OCI-LY7 (cell line): ENCODE data around the gene EARS2. TPM values are rescaled to one million over a fixed set of nuclear protein-coding genes. Genes with fewer than 3 reads are reported as not detected.

Experiments used
- BruUV-seq: library from RNA; stranded (reverse); fragments of 400-500 nt; replicated peaks from 2 replicates; lab custom pipeline; 2021; lab: Mats Ljungman, UMichigan
- CTCF ChIA-PET: fragments of 300-600 bp; sonication (Branson Sonifier 250); formaldehyde crosslinking; loops from one replicate; lab custom pipeline; 2022; ENCODE audit warnings: antibody characterized with exemption; ENCODE audit not compliant: unreplicated experiment; lab: Charles Lee
- POLR2A ChIA-PET: fragments of 300-600 bp; sonication (Branson Sonifier 250); formaldehyde crosslinking; loops from one replicate; lab custom pipeline; 2022; ENCODE audit warnings: antibody characterized with exemption; lab: Charles Lee
- DNase-seq: peaks from one replicate; pipeline ENCODE4 v3.0.0-alpha.2; 2015; ENCODE audit warnings: low spot score
- H2AFZ ChIP-seq: fragments of 200-600 bp; sonication (generic), shearing (Covaris generic); 2 replicates; pipeline ENCODE4 v1.6.1; 2014; ENCODE audit warnings: mild to moderate bottlenecking, antibody characterized with exemption, low read length, moderate library complexity
- H3K27ac ChIP-seq: fragments of 200-600 bp; sonication (generic); 2 replicates; pipeline ENCODE4 v1.5.1; 2014; ENCODE audit warnings: mixed run types, low read depth, mild to moderate bottlenecking, moderate library complexity, low read length, inconsistent platforms; ENCODE audit not compliant: poor library complexity, severe bottlenecking
- H3K36me3 ChIP-seq: fragments of 200-600 bp; sonication (generic); 2 replicates; pipeline ENCODE4 v1.6.1; 2014; ENCODE audit warnings: mild to moderate bottlenecking, antibody characterized with exemption, low read length, moderate library complexity, mixed read lengths; ENCODE audit not compliant: insufficient read depth
- H3K4me1 ChIP-seq: fragments of 200-600 bp; sonication (generic); 2 replicates; pipeline ENCODE4 v1.5.1; 2014; ENCODE audit warnings: mild to moderate bottlenecking, low read length; ENCODE audit not compliant: insufficient read depth, poor library complexity, severe bottlenecking
- H3K4me2 ChIP-seq: fragments of 200-600 bp; sonication (generic); 2 replicates; pipeline ENCODE4 v1.6.1; 2014; ENCODE audit warnings: mild to moderate bottlenecking, low read length
- H3K4me3 ChIP-seq: fragments of 200-600 bp; sonication (generic); 2 replicates; pipeline ENCODE4 v1.5.1; 2014; ENCODE audit warnings: mild to moderate bottlenecking, low read depth, low read length; ENCODE audit not compliant: poor library complexity, severe bottlenecking
- H3K79me2 ChIP-seq: fragments of 200-600 bp; sonication (generic); 2 replicates; pipeline ENCODE4 v1.6.1; 2016; ENCODE audit warnings: low read depth, mild to moderate bottlenecking, low read length, moderate library complexity, mixed read lengths; ENCODE audit not compliant: insufficient read depth
- H3K9me2 ChIP-seq: fragments of 200-600 bp; sonication (generic); 2 replicates; pipeline ENCODE4 v1.6.1; 2016; ENCODE audit warnings: mild to moderate bottlenecking, low read length, mixed read lengths; ENCODE audit not compliant: insufficient read depth
- H3K9me3 ChIP-seq: fragments of 200-600 bp; sonication (generic); 2 replicates; pipeline ENCODE4 v1.6.1; 2014; ENCODE audit warnings: mild to moderate bottlenecking, mixed run types, low read length, mixed read lengths
- H4K20me1 ChIP-seq: fragments of 200-600 bp; sonication (generic); 2 replicates; pipeline ENCODE4 v1.6.1; 2014; ENCODE audit warnings: mild to moderate bottlenecking, antibody characterized with exemption, low read length, moderate library complexity, mixed read lengths; ENCODE audit not compliant: insufficient read depth
- CTCF ChIP-seq: fragments of 200-600 bp; sonication (generic); conservative IDR thresholded peaks from 2 replicates; pipeline ENCODE4 v1.5.1; 2014; ENCODE audit warnings: mild to moderate bottlenecking, antibody characterized with exemption, low read length, moderate library complexity, mixed read lengths
- EZH2phosphoT487 ChIP-seq: fragments of 200-600 bp; sonication (generic); IDR thresholded peaks from 2 replicates; pipeline ENCODE4 v1.6.1; 2018; ENCODE audit warnings: low read depth, borderline replicate concordance, mild to moderate bottlenecking, mixed run types, antibody characterized with exemption, low read length, moderate library complexity, mixed read lengths
- intact Hi-C: fragments of 100-400 bp; cut with micrococcal nuclease; formaldehyde crosslinking; loops from one replicate; pipeline ENCODE4 v1.10.0; 2022; ENCODE audit not compliant: unreplicated experiment
- total RNA-seq, 2 experiments: library from RNA; depleted of rRNA in 1 of 2; stranded (reverse); fragments of >200 nt in 1 of 2; shearing (Covaris generic) in 1 of 2; gene quantifications; 2 replicates each; pipeline ENCODE4 v1.2.3, GENCODE V29; 2014 to 2022

EARS2 gene
- total RNA-seq, 2 experiments from 2014 or later, result 38.5 to 42.1 TPM

- no peak overlapping the region for H3K27ac ChIP-seq
- no peaks in the 10 kb centered on the region for H3K9me3 ChIP-seq
- H3K79me2 ChIP-seq, result peaks cover 26% of the 10 kb centered on the region
- H3K9me2 ChIP-seq, result no peaks in the 10 kb centered on the region
- no peak overlapping the region for H3K4me3 ChIP-seq
- no TSS peak for BruUV-seq
- H3K4me1 ChIP-seq, result peaks cover 14% of the 10 kb centered on the region
- ChIA-PET CTCF (interaction anchor here (0.6 kb wide), 1 partner anchor 35 kb away, joined by 3 read pairs; no protein-coding TSS in a partner anchor), POLR2A (interaction anchor here (1.1 kb wide), 1 partner anchor 15 kb away, joined by 3 read pairs; no protein-coding TSS in a partner anchor)
- intact Hi-C loops, result no loop called here
- no peak overlapping the region for H3K4me2 ChIP-seq
- TF ChIP-seq CTCF (no peak), EZH2phosphoT487 (no peak)
- H3K36me3 ChIP-seq, result peaks cover 90% of the 10 kb centered on the region
- DNase-seq, result no peak
- no peak overlapping the region for H2AFZ ChIP-seq
- H4K20me1 ChIP-seq, result no peaks in the 10 kb centered on the region; the same call in 1 of the 2 replicates
Measured at GRCh38 chr16:23563186-23563585, 6.0 kb upstream of the EARS2 start.

DNA sequence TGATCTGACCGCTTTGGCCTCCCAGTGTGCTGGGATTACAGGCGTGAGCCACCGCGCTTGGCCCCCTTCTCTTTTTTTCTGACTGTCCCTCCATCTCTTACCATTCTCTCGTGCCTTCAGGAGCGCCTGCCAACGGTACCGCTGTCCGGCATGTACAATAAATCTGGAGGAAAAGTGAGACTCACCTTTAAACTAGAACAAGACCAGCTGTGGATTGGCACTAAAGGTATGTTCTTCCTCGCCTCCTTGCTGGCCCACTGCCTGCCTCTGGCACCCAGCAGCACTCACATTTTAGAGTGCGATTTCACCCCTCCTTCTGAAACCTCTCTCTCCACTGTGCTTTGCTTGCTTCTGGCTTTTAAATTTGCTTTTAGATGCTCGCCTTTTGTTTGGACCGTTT is 5.4 kb upstream of the EARS2 start:
- Histone ChIP-seq H3K36me3 (peaks cover 83% of the 10 kb centered on the region), H2AFZ (no peak overlapping the region), H3K4me3 (no peak overlapping the region), H3K9me2 (no peaks in the 10 kb centered on the region), H3K79me2 (peaks cover 32% of the 10 kb centered on the region), H3K4me2 (no peak overlapping the region), H3K4me1 (peaks cover 15% of the 10 kb centered on the region), H3K27ac (no peak overlapping the region), H3K9me3 (no peaks in the 10 kb centered on the region), H4K20me1 (no peaks in the 10 kb centered on the region; the same call in 1 of the 2 replicates)
- no peak for DNase-seq
- ChIA-PET CTCF (no interaction called here), POLR2A (interaction anchor here (1.1 kb wide), 1 partner anchor 16 kb away, joined by 3 read pairs; no protein-coding TSS in a partner anchor)
- TF ChIP-seq EZH2phosphoT487 (no peak), CTCF (no peak)
- intact Hi-C loops, result no loop called here
- no TSS peak for BruUV-seq

- Histone ChIP-seq H3K27ac (no peak overlapping the region), H2AFZ (no peak overlapping the region), H3K4me3 (no peak overlapping the region), H3K9me3 (no peaks in the 10 kb centered on the region), H3K4me1 (peaks cover 15% of the 10 kb centered on the region), H4K20me1 (no peaks in the 10 kb centered on the region; the same call in 1 of the 2 replicates), H3K36me3 (peaks cover 74% of the 10 kb centered on the region), H3K79me2 (peaks cover 35% of the 10 kb centered on the region), H3K9me2 (no peaks in the 10 kb centered on the region), H3K4me2 (no peak overlapping the region)
- no peak for DNase-seq
- no TSS peak for BruUV-seq
- no peak for TF ChIP-seq EZH2phosphoT487
- TF ChIP-seq CTCF, result peak; percentile 56
- intact Hi-C loops, result no loop called here
- POLR2A ChIA-PET, result interaction anchor here (0.6 kb wide), 1 partner anchor 134 kb away, joined by 3 read pairs; no protein-coding TSS in a partner anchor
- CTCF ChIA-PET, result no interaction called here
Measured at GRCh38 chr16:23561586-23561985, 4.4 kb upstream of the EARS2 start.
